ENCODE measurements around the gene CNR2.

Gene CNR2

GRCh38 chr1:23825762-23826522, 87.2 kb downstream of the CNR2 start:
- Histone ChIP-seq H3K27ac (peak overlapping the region; percentile 98), H3K36me3 (no peaks in the 10 kb centered on the region), H3K4me3 (peak overlapping the region; percentile 99)

DNA sequence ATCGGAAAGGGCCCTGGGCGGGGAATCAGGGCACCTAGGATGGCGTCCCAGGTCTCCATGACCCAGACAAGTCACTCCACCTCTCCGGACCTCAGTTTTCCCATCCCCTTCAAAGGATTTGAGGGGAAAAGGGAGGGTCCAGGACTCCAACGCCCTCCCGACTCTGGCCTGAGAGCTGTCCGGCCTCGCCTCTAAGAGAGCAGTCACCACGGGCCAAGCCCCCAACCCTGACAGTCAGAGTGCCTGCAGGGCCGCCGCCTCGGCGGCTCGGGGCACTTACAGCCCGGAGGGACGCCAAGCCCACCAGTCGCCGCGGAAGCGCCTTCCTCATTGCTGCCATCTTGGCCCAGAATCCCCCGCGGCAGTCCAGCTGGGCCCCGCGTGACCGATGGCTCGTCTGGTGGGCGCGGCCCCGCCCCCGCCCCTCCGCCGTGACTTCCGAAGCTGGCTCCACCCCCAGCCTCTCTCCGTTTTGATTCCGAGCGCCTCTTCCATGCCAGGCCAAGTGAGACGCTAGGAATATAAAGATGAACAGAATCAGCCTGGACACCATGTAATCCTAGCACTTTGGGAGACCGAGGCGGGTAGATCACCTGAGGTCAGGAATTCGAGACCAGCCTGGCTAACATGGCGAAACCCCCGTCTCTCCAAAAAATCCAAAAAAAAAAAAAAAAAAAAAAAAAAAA, 87.9 kb downstream of the CNR2 start, which contains the start of gene HMGCL:
HMGCL (minus strand) TSS at position 354 of the 686 bp plus-strand sequence; CDS start at position 340, 14 bp downstream.
- Histone ChIP-seq H3K36me3 (peaks cover 2% of the 10 kb centered on the region), H3K4me3 (peak within 1 kb of the TSS; percentile 99), H3K27ac (peak within 1 kb of the TSS; percentile 98), H3K4me2 (peak within 1 kb of the TSS; percentile 76), H3K4me1 (peaks cover 25% of the 10 kb centered on the region), H4K20me1 (no peaks in the 10 kb centered on the region), H3K9ac (peak within 1 kb of the TSS; percentile 99), H3K27me3 (no peaks in the 10 kb centered on the region), H3K9me3 (no peaks in the 10 kb centered on the region)
- no peak for TF ChIP-seq Cebpa-rat (IDR thresholded peaks at IDR 0.05)

More at GRCh38 chr1:23825762-23826522, 87.2 kb downstream of the CNR2 start:
- Histone ChIP-seq H3K9ac (peak overlapping the region; percentile 99), H3K4me2 (peak overlapping the region; percentile 76), H3K27me3 (no peaks in the 10 kb centered on the region), H4K20me1 (no peaks in the 10 kb centered on the region), H3K9me3 (no peaks in the 10 kb centered on the region), H3K4me1 (peaks cover 25% of the 10 kb centered on the region)
- no peak for TF ChIP-seq Cebpa-rat (IDR thresholded peaks at IDR 0.05)

DNA sequence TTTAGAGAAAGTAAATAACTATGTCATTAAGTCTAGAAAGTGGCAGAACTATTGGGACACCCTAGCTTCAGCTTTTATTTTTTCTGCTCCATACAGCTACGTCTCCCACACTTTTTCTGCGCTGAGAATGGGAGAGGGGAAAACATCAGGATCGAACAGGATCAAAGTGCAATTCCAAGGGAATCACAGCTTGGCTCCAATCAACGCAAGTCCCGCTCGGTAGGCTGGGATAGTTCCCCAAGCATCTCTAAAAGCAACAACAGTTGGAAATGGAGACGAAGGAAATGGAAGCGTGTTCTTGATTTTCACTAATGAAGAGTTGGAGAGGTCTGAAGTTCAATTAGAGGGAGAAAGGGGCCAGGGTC, 88.5 kb downstream of the CNR2 start:
- H3K27ac ChIP-seq: peak overlapping the region; percentile 98
- TF ChIP-seq Cebpa-rat (IDR thresholded peaks at IDR 0.05): no peak

GRCh38 chr1:23823767-23824166, 89.4 kb downstream of the CNR2 start:
- H3K4me2 ChIP-seq: peak overlapping the region; percentile 76; the same call in 1 of the 2 replicates
- H3K4me3 ChIP-seq: no peak overlapping the region
- no peak for TF ChIP-seq Cebpa-rat (IDR thresholded peaks at IDR 0.05)
- H4K20me1 ChIP-seq: no peaks in the 10 kb centered on the region
- H3K4me1 ChIP-seq: peaks cover 25% of the 10 kb centered on the region
- H3K27me3 ChIP-seq: no peaks in the 10 kb centered on the region
- no peak overlapping the region for H3K27ac ChIP-seq
- peaks cover 15% of the 10 kb centered on the region for H3K36me3 ChIP-seq
- no peaks in the 10 kb centered on the region for H3K9me3 ChIP-seq
- peak overlapping the region; percentile 99; the same call in 1 of the 2 replicates for H3K9ac ChIP-seq

More for the DNA sequence above, 88.5 kb downstream of the CNR2 start:
- peaks cover 8% of the 10 kb centered on the region for H3K36me3 ChIP-seq
- no peaks in the 10 kb centered on the region for H3K27me3 ChIP-seq
- peak overlapping the region; percentile 76 for H3K4me2 ChIP-seq
- peak overlapping the region; percentile 99 for H3K4me3 ChIP-seq
- H3K9ac ChIP-seq: peak overlapping the region; percentile 99
- no peaks in the 10 kb centered on the region for H3K9me3 ChIP-seq
- no peaks in the 10 kb centered on the region for H4K20me1 ChIP-seq
- peaks cover 25% of the 10 kb centered on the region for H3K4me1 ChIP-seq

Data from BLaER1 (cell line).